Natural killer cell (primary cell): Measurements from ENCODE around the gene COX6B2. TPM values are rescaled to one million over a fixed set of nuclear protein-coding genes. Genes with fewer than 3 reads are reported as not detected.

Experiments
- ATAC-seq, 3 donors: fragments of 150-1000 bp in 2 of 3; fragments of 200-7000 bp in 1 of 3; cut with Tn5 transposase; 1 replicate in 1 of 3; 2 replicates in 2 of 3; pipeline ENCODE4 v1.10.0; 2021; ENCODE audit warnings: mild to moderate bottlenecking in 2 of 3, moderate library complexity in 2 of 3
- DNase-seq, 2 donors: peaks; one replicate each; pipeline versions ENCODE4 v3.0.0 to v3.0.0-alpha.2; 2013 to 2021; ENCODE audit warnings: mixed read lengths in 1 of 2
- H3K27ac ChIP-seq: one replicate; pipeline ENCODE4 v1.5.1; 2013; ENCODE audit warnings: mild to moderate bottlenecking, low read length
- H3K27me3 ChIP-seq: one replicate; pipeline ENCODE4 v1.6.1; 2013; ENCODE audit warnings: low read length; ENCODE audit not compliant: control insufficient read depth, insufficient read depth
- H3K36me3 ChIP-seq: one replicate; pipeline ENCODE4 v1.6.1; 2013; ENCODE audit warnings: low read length; ENCODE audit not compliant: control insufficient read depth, insufficient read depth
- H3K4me1 ChIP-seq: one replicate; pipeline ENCODE4 v1.6.1; 2013; ENCODE audit warnings: low read length; ENCODE audit not compliant: control insufficient read depth, insufficient read depth
- H3K4me3 ChIP-seq: one replicate; pipeline ENCODE4 v1.5.1; 2013; ENCODE audit warnings: low read length
- H3K9me3 ChIP-seq: one replicate; pipeline ENCODE4 v1.6.1; 2013; ENCODE audit warnings: low read length; ENCODE audit not compliant: control insufficient read depth, insufficient read depth
- H3K27ac Mint-ChIP-seq, 2 donors: one replicate each; pipeline ENCODE4 v1.8.0; 2022; ENCODE audit warnings: mild to moderate bottlenecking in 2 of 2, mixed read lengths in 2 of 2, moderate library complexity in 1 of 2
- H3K27me3 Mint-ChIP-seq, 2 donors: one replicate each; pipeline ENCODE4 v1.8.0; 2022; ENCODE audit warnings: low read depth in 2 of 2, mixed read lengths in 2 of 2
- H3K36me3 Mint-ChIP-seq: one replicate; pipeline ENCODE4 v1.8.0; 2022; ENCODE audit warnings: mixed read lengths
- H3K4me1 Mint-ChIP-seq, 2 donors: one replicate each; pipeline ENCODE4 v1.8.0; 2022; ENCODE audit warnings: mixed read lengths in 2 of 2
- H3K4me3 Mint-ChIP-seq: one replicate; pipeline ENCODE4 v1.8.0; 2022; ENCODE audit warnings: mild to moderate bottlenecking, moderate library complexity, mixed read lengths
- H3K9me3 Mint-ChIP-seq, 2 donors: one replicate each; pipeline ENCODE4 v1.8.0; 2022; ENCODE audit warnings: mixed read lengths in 2 of 2
- CTCF ChIP-seq: fragments of 200-600 bp; IDR thresholded peaks from one replicate; pipeline ENCODE4 v1.8.0; 2022; ENCODE audit warnings: antibody characterized with exemption
- WGBS: methylation state at CpG from one replicate; pipeline ENCODE4 v1.1.7; 2013; ENCODE audit warnings: missing lambda C conversion rate; ENCODE audit not compliant: insufficient coverage; 5-methylcytosine and 5-hydroxymethylcytosine counted together
- intact Hi-C: fragments of 100-400 bp; cut with micrococcal nuclease; formaldehyde crosslinking; loops from one replicate; pipeline ENCODE4 v1.14.2; 2022
- total RNA-seq, 4 donors: library from RNA; stranded (reverse); fragments of 120-200 nt in 1 of 4; gene quantifications; one replicate each; pipeline versions ENCODE4 v1.2.3 to v1.2.4, GENCODE V29; 2013 to 2022

Gene COX6B2
- total RNA-seq, 3 donors from 2014 or later (not counting 1 experiment from before 2014, with no cell fraction given) = 0.26 to 6.5 TPM; not detected in 1

DNA sequence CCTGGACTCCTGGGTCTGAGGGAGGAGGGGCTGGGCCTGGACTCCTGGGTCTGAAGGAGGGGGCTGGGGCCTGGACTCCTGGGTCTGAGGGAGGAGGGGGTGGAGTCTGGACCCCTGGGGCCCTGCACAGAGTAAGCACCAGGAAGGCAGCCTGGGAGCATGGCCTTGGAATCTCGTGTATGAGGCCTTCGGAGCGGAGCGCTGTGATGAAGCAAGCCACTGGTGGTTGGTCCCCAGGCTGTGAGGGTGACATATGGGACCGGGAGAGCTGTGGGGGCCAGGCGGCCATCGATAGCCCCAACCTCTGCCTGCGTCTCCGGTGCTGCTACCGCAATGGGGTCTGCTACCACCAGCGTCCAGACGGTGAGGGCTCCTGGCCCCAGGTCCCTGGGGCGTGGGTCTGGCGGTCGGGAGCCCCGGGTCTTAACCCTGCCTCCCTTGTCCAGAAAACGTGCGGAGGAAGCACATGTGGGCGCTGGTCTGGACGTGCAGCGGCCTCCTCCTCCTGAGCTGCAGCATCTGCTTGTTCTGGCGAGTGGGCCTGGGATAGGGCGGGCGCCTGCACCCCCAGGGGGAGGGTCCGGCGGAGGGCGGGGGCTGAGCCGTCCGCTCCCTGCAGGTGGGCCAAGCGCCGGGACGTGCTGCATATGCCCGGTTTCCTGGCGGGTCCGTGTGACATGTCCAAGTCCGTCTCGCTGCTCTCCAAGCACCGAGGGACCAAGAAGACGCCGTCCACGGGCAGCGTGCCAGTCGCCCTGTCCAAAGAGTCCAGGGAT lies 23.0 kb upstream of the COX6B2 start:
- Mint-ChIP-seq H3K27ac (no peak overlapping the region), H3K4me3 (no peak overlapping the region), H3K36me3 (no peaks in the 10 kb centered on the region), H3K9me3 (no peaks in the 10 kb centered on the region), H3K27me3 (peaks cover 7 to 14% of the 10 kb centered on the region in 2 donors), H3K4me1 (peaks cover 9 to 11% of the 10 kb centered on the region in 2 donors)
- intact Hi-C loops = no loop called here
- ATAC-seq = no peak
- DNase-seq = no peak
- Histone ChIP-seq H3K9me3 (no peaks in the 10 kb centered on the region), H3K27ac (no peak overlapping the region), H3K4me3 (no peak overlapping the region), H3K4me1 (no peaks in the 10 kb centered on the region), H3K36me3 (no peaks in the 10 kb centered on the region), H3K27me3 (peaks cover 29% of the 10 kb centered on the region)
- 67% methylated on average over 43 of the region's 43 CpGs for WGBS
- no peak for TF ChIP-seq CTCF

DNA sequence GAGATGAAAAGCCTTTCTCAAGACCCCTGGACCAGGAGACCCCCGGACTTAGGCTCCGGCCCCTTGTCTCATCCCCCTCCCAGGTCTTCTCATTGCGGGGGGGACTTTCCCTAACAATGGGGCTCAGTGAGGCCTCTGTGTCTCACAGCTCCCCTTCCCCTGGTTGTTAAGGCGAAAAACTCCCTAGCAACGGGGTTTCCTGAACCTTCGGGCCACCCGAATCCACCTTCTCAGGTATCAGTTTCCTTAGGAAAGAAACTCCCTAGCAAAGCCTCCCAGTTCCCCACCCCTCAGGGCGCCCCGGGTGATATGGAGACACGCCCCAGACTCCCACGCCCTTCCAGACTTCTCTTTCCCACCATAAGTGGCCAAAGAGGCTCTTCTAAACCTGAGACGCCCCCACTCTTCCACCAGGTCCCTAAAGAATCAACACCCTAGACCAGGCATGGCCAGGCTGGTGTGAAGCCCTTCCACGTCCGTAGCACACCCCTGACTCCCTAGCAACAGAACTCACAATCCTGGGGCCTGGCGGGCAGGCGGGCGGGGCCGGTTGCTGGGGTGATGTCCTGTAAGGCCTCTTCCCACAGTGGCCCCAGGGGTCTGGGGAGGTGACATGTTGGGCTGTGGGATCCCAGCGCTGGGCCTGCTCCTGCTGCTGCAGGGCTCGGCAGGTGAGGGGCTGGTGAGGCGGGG lies 21.9 kb upstream of the COX6B2 start, which contains the start of gene TMEM190:
Gene TMEM190, plus strand, starts transcription at position 586 of the 693 bp plus-strand sequence. Its CDS starts 28 bp downstream, at position 614.
- H3K27ac ChIP-seq = no peak within 1 kb of the TSS
- Mint-ChIP-seq H3K9me3 (no peaks in the 10 kb centered on the region), H3K4me3 (no peak within 1 kb of the TSS), H3K4me1 (peaks cover 0 to under 1% of the 10 kb centered on the region in 2 donors), H3K27me3 (peaks cover 15 to 20% of the 10 kb centered on the region in 2 donors), H3K36me3 (no peaks in the 10 kb centered on the region), H3K27ac (no peak within 1 kb of the TSS)
- H3K4me1 ChIP-seq = no peaks in the 10 kb centered on the region
- 61% methylated on average over 21 of the region's 21 CpGs for WGBS
- intact Hi-C loops = no loop called here
- peaks cover 36% of the 10 kb centered on the region for H3K27me3 ChIP-seq
- no peaks in the 10 kb centered on the region for H3K36me3 ChIP-seq
- H3K4me3 ChIP-seq = no peak within 1 kb of the TSS
- TF ChIP-seq CTCF = no peak
- ATAC-seq (no peak), DNase-seq (no peak)
- H3K9me3 ChIP-seq = no peaks in the 10 kb centered on the region

- Mint-ChIP-seq H3K27ac (no peak overlapping the region), H3K4me3 (no peak overlapping the region), H3K4me1 (peaks cover 0 to 6% of the 10 kb centered on the region in 2 donors), H3K9me3 (no peaks in the 10 kb centered on the region), H3K36me3 (no peaks in the 10 kb centered on the region), H3K27me3 (peaks cover 25 to 34% of the 10 kb centered on the region in 2 donors)
- DNase-seq (no peak), ATAC-seq (no peak)
- TF ChIP-seq CTCF = no peak
- H3K4me3 ChIP-seq = no peak overlapping the region
- WGBS = 33% methylated on average over 27 of the region's 31 CpGs
- peaks cover 9% of the 10 kb centered on the region for H3K4me1 ChIP-seq
- intact Hi-C loops = no loop called here
- no peaks in the 10 kb centered on the region for H3K9me3 ChIP-seq
- H3K27me3 ChIP-seq = peaks cover 50% of the 10 kb centered on the region
- no peak overlapping the region for H3K27ac ChIP-seq
- no peaks in the 10 kb centered on the region for H3K36me3 ChIP-seq
Observed at GRCh38 chr19:55373993-55374757, 19.7 kb upstream of the COX6B2 start.
